Fibroblast of skin of left quadriceps (primary cell): Measurements from ENCODE around the gene BACH2.
A peak's percentile ranks its signal among the peaks of the same experiment; 100 is the strongest.

Source experiments
- DNase-seq, 2 experiments: peaks; one replicate each; pipeline ENCODE4 v3.0.0-alpha.2; 2013; ENCODE audit warnings: low read depth in 2 of 2

BACH2 gene

GRCh38 chr6:90278129-90278528 is 18.5 kb downstream of the BACH2 start:
- no peak for DNase-seq

DNA sequence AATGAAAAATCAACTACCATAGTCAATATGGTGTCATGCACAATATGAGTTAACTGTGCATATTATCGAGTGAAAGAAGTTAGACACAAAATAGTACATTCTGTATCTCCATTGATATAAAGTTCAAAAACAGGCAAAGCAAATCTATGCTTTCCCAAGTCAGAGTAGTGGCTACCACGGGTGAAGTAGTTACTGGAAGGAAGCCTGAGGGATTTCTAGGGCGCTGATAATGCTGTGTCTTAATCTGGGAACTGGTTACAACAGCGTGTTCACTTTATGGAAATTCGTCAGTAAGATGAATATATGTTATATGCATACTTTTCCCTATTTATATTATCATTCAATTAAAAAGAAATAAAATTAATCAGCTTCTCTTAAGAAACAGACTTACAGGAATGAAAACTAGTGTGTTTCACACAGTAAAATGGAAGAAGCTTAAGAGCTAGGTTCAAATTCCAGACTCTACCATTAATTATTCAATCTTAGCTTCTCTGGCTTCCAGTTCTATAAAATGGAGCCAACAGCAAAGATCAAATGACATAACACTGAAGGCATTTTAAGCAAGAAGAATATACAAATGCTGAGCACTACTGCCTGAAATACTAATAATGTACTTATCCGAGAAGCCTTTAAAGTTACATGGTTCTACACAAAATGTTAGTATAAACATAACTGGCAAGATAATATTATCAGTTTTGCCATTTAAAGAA is 19.2 kb downstream of the BACH2 start:
- DNase-seq: no peak

DNA sequence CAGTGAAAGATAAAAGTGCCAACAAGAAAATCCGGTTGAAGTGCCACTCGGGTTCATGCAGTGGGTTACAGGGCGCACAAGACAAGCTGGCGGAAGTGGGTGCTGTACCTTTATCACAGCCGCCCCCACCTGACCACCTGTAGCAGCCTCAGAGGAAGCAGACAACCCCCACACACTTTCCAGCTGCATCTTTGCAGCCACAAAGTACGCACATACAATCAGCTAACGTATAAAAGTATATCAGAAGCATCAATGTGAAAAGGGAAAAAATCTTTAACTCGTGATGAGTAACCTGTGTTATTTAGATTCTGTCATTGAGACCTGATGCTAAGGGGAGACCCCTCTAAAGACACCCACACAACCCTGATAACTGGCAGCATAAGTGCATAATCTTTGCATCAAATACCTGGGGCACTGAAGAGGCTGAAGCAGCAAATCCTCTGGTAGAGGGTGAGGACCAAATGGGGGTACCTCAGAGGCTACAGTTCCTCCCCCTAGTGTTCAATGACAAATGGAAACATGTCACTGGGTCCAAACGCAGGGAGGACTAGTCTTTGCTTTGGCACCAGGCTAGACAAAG is 22.1 kb downstream of the BACH2 start:
- DNase-seq: no peak

GRCh38 chr6:90273863-90274262 is 22.8 kb downstream of the BACH2 start:
- DNase-seq: no peak

DNA sequence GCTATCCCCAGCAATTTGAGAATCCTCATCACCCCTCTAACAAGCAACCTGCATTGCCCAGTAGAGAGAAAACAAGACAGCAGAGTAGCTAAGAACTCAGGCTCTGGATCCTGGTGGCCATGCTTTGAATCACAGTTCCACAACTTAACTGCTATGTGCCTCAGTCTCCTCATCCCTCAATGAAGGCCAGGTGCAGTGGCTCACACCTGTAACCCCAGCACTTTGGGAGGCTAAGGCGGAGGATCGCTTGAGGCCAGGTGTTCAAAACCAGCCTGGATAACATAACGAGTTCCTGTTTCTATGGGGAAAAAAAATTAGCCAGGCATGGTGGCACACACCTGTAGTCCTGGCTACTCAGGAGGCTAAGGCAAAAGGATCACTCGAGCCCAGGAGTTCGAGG is 23.7 kb downstream of the BACH2 start:
- no peak for DNase-seq

- no peak for DNase-seq
Observed at GRCh38 chr6:90271831-90272230, 24.8 kb downstream of the BACH2 start.

DNA sequence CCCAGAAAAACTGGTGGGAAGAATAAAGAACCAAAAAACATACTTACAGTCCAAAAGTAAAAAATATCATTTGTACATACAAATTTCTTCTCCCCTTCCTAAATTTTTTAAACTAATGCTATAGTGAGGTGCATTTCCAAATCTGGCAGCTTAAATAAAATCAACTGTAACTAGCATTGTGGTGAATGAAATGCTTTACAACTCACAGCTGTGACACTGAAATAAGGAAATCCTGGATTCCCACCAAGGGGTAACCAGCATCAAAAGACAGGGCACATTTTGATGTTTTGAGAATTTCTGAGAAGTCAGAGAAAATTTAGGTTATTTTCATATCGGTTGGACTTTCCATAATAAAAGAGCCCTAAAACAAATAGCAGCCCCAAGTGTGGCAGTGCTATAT is 27.3 kb downstream of the BACH2 start:
- no peak for DNase-seq

GRCh38 chr6:90268178-90268577 is 28.5 kb downstream of the BACH2 start:
- no peak for DNase-seq

DNA sequence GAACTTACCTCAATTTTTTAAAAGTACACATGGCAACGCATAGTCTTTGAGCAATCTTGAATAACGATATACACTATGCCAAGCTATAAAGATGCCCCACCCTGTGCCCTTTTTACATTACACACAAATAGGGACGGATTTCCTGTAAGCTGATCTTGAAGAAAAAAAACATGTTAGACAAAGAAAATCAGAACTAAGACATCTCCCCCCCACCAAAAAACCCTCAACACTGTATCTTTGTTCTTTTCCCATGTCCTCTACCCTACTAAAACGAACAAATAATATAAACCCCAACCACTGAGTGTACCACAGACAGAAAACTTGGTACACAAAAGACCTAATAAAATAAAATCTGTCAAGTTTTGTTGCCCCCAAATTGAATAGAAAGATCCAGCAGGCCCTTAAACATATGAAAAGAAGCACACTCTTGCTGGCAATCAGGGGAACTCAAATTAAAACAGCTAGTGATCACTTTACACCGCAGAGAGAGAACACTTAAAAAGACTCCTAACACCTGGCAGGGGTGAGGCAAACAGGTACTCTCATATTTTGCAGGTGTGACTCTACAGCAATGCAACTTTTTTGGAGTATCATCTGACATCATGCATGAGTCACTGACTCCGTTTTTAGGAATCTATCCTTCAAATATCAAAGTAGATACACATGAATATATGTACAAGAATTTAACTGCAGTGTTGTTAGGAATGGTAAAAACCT is 29.6 kb downstream of the BACH2 start:
- DNase-seq: no peak

- DNase-seq: no peak
Observed at GRCh38 chr6:90264561-90264960, 32.1 kb downstream of the BACH2 start.

DNA sequence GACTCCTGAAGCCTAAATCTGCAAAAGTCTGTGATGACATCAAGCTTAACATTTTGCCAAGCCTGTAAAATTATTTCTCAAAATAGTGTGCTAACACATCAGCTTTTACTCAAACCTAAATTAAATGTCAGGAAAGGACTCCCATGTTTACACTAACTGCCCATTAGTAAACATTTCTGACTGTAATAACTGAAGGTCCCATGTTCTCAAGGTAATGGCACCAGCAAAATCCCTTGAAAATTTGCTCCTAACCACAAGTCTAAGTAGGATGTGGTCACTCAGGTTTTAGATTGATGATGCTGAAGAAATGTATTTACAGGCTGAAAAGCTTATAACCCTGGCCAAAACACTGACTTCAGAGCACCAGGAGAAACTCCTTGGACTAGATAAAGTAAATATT is 33.0 kb downstream of the BACH2 start:
- no peak for DNase-seq

DNA sequence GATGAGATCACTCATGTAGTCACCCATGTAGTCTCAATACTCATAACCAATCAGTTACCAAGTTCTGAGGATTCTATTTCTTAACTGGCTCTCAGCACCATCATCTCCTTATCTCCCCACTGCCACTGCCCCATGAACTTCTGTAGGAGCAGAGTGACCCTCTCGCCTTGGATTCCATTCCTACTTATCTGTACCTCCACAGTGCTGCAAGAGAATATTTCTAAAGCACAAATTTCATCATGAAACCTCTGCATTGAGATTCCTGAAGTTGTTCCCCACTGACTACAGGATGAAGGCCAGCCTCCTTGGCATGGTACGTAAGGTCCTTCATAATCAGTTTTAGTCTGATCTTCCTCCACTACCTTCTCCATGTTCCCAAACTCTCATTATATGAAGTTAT is 34.8 kb downstream of the BACH2 start:
- DNase-seq: no peak

GRCh38 chr6:90257486-90257738 is 39.2 kb downstream of the BACH2 start:
- DNase-seq: no peak

- peak; percentile 91 for DNase-seq
Observed at GRCh38 chr6:90256698-90257485, 39.8 kb downstream of the BACH2 start.

GRCh38 chr6:90253631-90254030 is 43.0 kb downstream of the BACH2 start:
- DNase-seq: no peak

GRCh38 chr6:90251295-90251992 is 45.2 kb downstream of the BACH2 start:
- no peak for DNase-seq

DNA sequence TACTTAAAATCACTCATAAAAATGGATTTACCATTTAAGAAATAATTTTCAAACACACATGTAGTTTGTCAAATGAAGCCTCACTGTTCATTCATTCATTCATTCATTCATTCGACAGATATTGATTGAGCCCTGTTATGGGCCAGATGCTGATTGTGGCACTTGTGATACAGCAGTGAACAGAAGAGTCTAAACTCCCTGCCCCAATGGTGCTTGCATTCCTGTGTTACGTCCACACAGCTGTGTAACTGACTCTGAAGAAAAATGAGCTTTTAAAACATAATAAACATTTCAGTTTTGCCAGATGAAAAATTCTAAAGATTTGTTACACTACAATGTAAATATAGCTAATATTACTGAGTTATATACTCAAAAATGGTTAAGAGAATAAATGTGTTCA is 46.2 kb downstream of the BACH2 start:
- DNase-seq: no peak

DNA sequence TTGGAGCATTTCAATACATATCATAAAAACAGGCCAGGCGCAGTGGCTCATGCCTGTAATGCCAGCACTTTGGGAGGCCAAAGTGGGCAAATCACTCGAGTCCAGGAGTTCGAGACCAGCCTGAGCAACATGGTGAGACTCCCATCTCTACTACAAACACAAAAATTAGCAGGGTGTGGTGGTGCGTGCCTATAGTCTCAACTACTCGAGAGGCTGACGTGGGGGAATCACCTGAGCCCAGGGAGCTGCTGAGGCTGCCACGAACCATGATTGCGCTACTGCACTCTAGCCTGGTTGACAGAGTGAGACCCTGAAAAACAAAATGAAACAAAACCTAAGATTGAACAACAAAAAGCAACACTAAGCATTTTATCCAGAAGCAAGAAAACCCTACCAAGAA is 47.2 kb downstream of the BACH2 start:
- no peak for DNase-seq

GRCh38 chr6:90249034-90249433 is 47.6 kb downstream of the BACH2 start:
- DNase-seq: no peak

- no peak for DNase-seq
Observed at GRCh38 chr6:90247262-90247661, 49.4 kb downstream of the BACH2 start.

DNA sequence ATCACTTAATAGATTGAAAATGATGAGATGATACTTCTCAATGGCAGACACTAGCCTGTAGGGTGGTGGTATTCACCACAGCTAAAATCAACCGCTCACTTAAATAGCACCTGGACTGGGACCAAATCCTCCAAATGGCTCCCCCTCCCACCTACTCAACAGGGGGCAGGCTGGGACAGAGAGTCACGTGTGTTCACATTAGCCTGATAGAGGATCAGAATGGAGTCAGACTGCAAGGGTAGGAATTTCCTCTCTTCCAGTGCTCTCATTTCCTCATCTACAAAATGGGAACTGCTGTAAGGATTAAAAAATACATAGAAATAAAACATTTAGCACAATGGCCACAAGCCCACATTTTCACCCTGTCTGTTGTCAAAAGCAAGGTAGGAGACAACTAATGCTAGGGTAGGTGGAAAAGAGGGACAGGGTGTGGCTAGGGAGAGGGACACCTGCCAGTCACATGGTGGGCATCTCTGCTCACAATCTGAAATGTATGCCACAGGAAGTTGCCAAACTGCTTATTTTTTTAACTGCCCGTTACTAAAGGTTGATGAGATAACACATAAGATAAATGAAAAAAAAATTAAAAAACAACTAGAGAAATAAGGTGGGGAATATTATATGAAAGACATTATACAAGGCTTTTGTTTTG is 55.3 kb downstream of the BACH2 start:
- no peak for DNase-seq
